GM23338 (cell line): ENCODE data around the gene MRPS14. TPM values are rescaled to one million over a fixed set of nuclear protein-coding genes. Genes with fewer than 3 reads are reported as not detected.
A peak's percentile ranks its signal among the peaks of the same experiment; 100 is the strongest.

Source experiments
- ATAC-seq: fragments of 200-7000 bp; cut with Tn5 transposase; 3 replicates; pipeline ENCODE4 v1.9.1; 2020
- DNase-seq: peaks from one replicate; pipeline ENCODE4 v3.0.0-alpha.2; 2015; ENCODE audit warnings: low spot score
- H2AFZ ChIP-seq: fragments of 200-600 bp; sonication (generic); 2 replicates; pipeline ENCODE4 v1.8.0; 2016; ENCODE audit warnings: antibody characterized with exemption, mild to moderate bottlenecking, moderate library complexity
- H3F3A ChIP-seq: fragments of 200-600 bp; sonication (generic); replicated peaks from 2 replicates; pipeline ENCODE4 v1.8.0; 2017; ENCODE audit warnings: antibody characterized with exemption, mixed run types, low read depth
- H3K27ac ChIP-seq: fragments of 200-600 bp; sonication (generic); 2 replicates; pipeline ENCODE4 v1.6.1; 2016; ENCODE audit warnings: low read depth
- H3K27me3 ChIP-seq: fragments of 200-600 bp; sonication (generic); 2 replicates; pipeline ENCODE4 v1.8.0; 2016; ENCODE audit warnings: mild to moderate bottlenecking, mixed run types, moderate library complexity; ENCODE audit not compliant: insufficient read depth
- H3K36me3 ChIP-seq: fragments of 200-600 bp; sonication (generic); 2 replicates; pipeline ENCODE4 v1.8.0; 2016; ENCODE audit warnings: mild to moderate bottlenecking; ENCODE audit not compliant: insufficient read depth
- H3K4me1 ChIP-seq: fragments of 200-600 bp; sonication (generic); 2 replicates; pipeline ENCODE4 v1.8.0; 2016; ENCODE audit warnings: mild to moderate bottlenecking, moderate library complexity; ENCODE audit not compliant: insufficient read depth
- H3K4me2 ChIP-seq: fragments of 200-600 bp; sonication (generic); 2 replicates; pipeline ENCODE4 v1.7.1; 2017; ENCODE audit warnings: mixed run types
- H3K4me3 ChIP-seq: fragments of 200-600 bp; sonication (generic); 2 replicates; pipeline ENCODE4 v1.6.1; 2016; ENCODE audit warnings: mixed run types
- H3K79me2 ChIP-seq: fragments of 200-600 bp; sonication (generic); replicated peaks from 2 replicates; pipeline ENCODE4 v1.8.0; 2017; ENCODE audit warnings: mild to moderate bottlenecking; ENCODE audit not compliant: insufficient read depth
- H3K9me2 ChIP-seq: fragments of 200-600 bp; sonication (generic); 2 replicates; pipeline ENCODE4 v1.8.0; 2017; ENCODE audit not compliant: insufficient read depth
- H4K20me1 ChIP-seq: fragments of 200-600 bp; sonication (generic); replicated peaks from 2 replicates; pipeline ENCODE4 v1.8.0; 2017; ENCODE audit warnings: mild to moderate bottlenecking; ENCODE audit not compliant: insufficient read depth
- H3K27ac Mint-ChIP-seq: 2 replicates; pipeline ENCODE4 v1.8.0; 2020; ENCODE audit warnings: inconsistent platforms, mild to moderate bottlenecking, moderate library complexity, mixed read lengths
- H3K27me3 Mint-ChIP-seq: 3 replicates; pipeline ENCODE4 v1.8.0; 2022; ENCODE audit warnings: low read depth, mild to moderate bottlenecking, moderate library complexity, mixed read lengths, inconsistent platforms; ENCODE audit not compliant: insufficient read depth, poor library complexity
- H3K36me3 Mint-ChIP-seq: 3 replicates; pipeline ENCODE4 v1.8.0; 2021; ENCODE audit warnings: low read depth, mild to moderate bottlenecking, inconsistent platforms, moderate library complexity, mixed read lengths
- H3K4me1 Mint-ChIP-seq: 3 replicates; pipeline ENCODE4 v1.8.0; 2020; ENCODE audit warnings: mild to moderate bottlenecking, inconsistent platforms, mixed read lengths
- H3K4me3 Mint-ChIP-seq: 3 replicates; pipeline ENCODE4 v1.8.0; 2021; ENCODE audit warnings: moderate library complexity, mild to moderate bottlenecking, inconsistent platforms, mixed read lengths
- H3K9me3 Mint-ChIP-seq: 3 replicates; pipeline ENCODE4 v1.8.0; 2020; ENCODE audit warnings: moderate library complexity, mild to moderate bottlenecking, inconsistent platforms, mixed read lengths
- ETS1 ChIP-seq: IDR thresholded peaks from 2 replicates; pipeline ENCODE4 v1.6.1; 2016; ENCODE audit warnings: antibody characterized with exemption
- EZH2 ChIP-seq: fragments of 200-600 bp; sonication (generic); IDR thresholded peaks from one replicate; pipeline ENCODE4 v1.8.0; 2017; ENCODE audit warnings: antibody characterized with exemption, mild to moderate bottlenecking, low read depth; ENCODE audit not compliant: unreplicated experiment
- EZH2phosphoT487 ChIP-seq: fragments of 200-600 bp; sonication (generic); IDR thresholded peaks from one replicate; pipeline ENCODE4 v1.8.1; 2018; ENCODE audit warnings: antibody characterized with exemption; ENCODE audit not compliant: unreplicated experiment
- JUNB ChIP-seq: IDR thresholded peaks from one replicate; pipeline ENCODE4 v1.6.1; 2016; ENCODE audit warnings: antibody characterized with exemption; ENCODE audit not compliant: unreplicated experiment
- POLR2AphosphoS5 ChIP-seq: IDR thresholded peaks from 2 replicates; pipeline ENCODE4 v1.6.1; 2016; ENCODE audit warnings: antibody characterized with exemption, low read depth
- REST ChIP-seq: IDR thresholded peaks from one replicate; pipeline ENCODE4 v1.6.1; 2018; ENCODE audit warnings: antibody characterized with exemption; ENCODE audit not compliant: unreplicated experiment
- ZNF462 ChIP-seq: fragments of 250-450 bp; sonication (Bioruptor Pico); IDR thresholded peaks from 2 replicates; pipeline ENCODE4 v1.5.0; 2020; ENCODE audit warnings: mild to moderate bottlenecking, moderate library complexity
- polyA plus RNA-seq: library from polyadenylated mRNA; unstranded; fragments of >200 nt; fragmentation: Nextera tagmentation; extraction: Ambion mirVana; gene quantifications from 2 replicates; pipeline ENCODE4 v1.2.1, GENCODE V29; 2016
- total RNA-seq: library from RNA; depleted of rRNA; stranded (reverse); fragments of >200 nt; shearing (Covaris generic); gene quantifications from 2 replicates; pipeline ENCODE4 v1.2.3, GENCODE V29; 2014

MRPS14 gene
- total and polyA plus RNA-seq, 2 experiments from 2014 or later: 18.5 to 75.7 TPM

- TF ChIP-seq REST (no peak), ETS1 (no peak)
These were observed 34.7 kb downstream of the MRPS14 start (continued) for GRCh38 chr1:174988539-174988938.

GRCh38 chr1:174984952-174985351 lies 38.3 kb downstream of the MRPS14 start:
- Histone ChIP-seq H3K9me2 (no peaks in the 10 kb centered on the region), H3K4me3 (no peak overlapping the region), H3K27me3 (no peaks in the 10 kb centered on the region), H2AFZ (no peak overlapping the region), H3K4me1 (no peaks in the 10 kb centered on the region), H3K27ac (peak overlapping the region; percentile 51; the same call in 1 of the 2 replicates), H3F3A (peaks cover 22% of the 10 kb centered on the region; the same call in 1 of the 2 replicates), H3K4me2 (no peak overlapping the region), H3K79me2 (peaks cover 2% of the 10 kb centered on the region; the same call in 1 of the 2 replicates), H4K20me1 (no peaks in the 10 kb centered on the region), H3K36me3 (peaks cover 56% of the 10 kb centered on the region)
- H3K4me3 Mint-ChIP-seq: no peak overlapping the region
- TF ChIP-seq POLR2AphosphoS5 (no peak), REST (no peak), EZH2 (no peak), JUNB (no peak), ZNF462 (CRISPR knock-in tag) (no peak), EZH2phosphoT487 (no peak)
- ATAC-seq (no peak), DNase-seq (no peak)
- peaks cover 2% of the 10 kb centered on the region for H3K27me3 Mint-ChIP-seq
- no peaks in the 10 kb centered on the region; the same call in 2 of the 3 replicates for H3K4me1 Mint-ChIP-seq
- H3K27ac Mint-ChIP-seq: no peak overlapping the region
- H3K9me3 Mint-ChIP-seq: no peaks in the 10 kb centered on the region
- H3K36me3 Mint-ChIP-seq: peaks cover 80% of the 10 kb centered on the region
